ENCODE data around the gene SLBP.

The SLBP gene

GRCh38 chr4:1726146-1726934 is 14.2 kb upstream of the SLBP start:
- peak; percentile 79 for DNase-seq (ENCODE audit: low read depth)

DNA sequence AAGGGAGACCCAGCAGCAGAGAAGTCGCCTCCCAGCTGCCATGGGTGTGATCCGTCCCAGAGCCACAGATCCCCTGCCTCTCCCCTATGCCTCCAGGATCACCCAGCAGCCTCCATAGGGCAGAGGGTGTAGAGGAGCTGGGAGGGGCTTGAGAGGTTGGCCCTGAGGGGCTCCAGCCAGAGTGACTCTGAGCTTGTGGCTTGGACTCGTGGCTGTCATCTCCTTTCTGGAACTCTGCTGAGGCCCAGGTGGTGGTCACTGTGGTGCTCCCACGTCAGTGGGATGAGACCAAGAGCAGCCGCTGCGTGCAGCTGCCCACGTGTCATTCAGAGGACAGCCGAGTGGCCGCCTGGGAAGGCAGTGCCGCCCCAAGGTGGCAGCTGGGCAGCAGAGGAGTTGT is 13.4 kb upstream of the SLBP start:
- DNase-seq (ENCODE audit: low read depth) = no peak

- DNase-seq (ENCODE audit: low read depth) = no peak
These were observed 11.1 kb upstream of the SLBP start for GRCh38 chr4:1723131-1723801.

- DNase-seq (ENCODE audit: low read depth) = no peak
These were observed 10.5 kb upstream of the SLBP start for GRCh38 chr4:1722551-1723118.

GRCh38 chr4:1721666-1722550 is 9.8 kb upstream of the SLBP start:
- DNase-seq (ENCODE audit: low read depth) = no peak

GRCh38 chr4:1721003-1721665 is 9.0 kb upstream of the SLBP start, which contains the start of the genes TACC3 and TMEM129:
Gene TACC3 (plus strand): TSS chr4:1721521. CDS start chr4:1723422, 1,901 bp downstream.
Gene TMEM129 (minus strand): TSS chr4:1721323. CDS start chr4:1720837, 486 bp downstream.
- DNase-seq (ENCODE audit: low read depth) = peak; percentile 92

- DNase-seq (ENCODE audit: low read depth) = no peak
These were observed 8.3 kb upstream of the SLBP start for GRCh38 chr4:1720163-1720983.

DNA sequence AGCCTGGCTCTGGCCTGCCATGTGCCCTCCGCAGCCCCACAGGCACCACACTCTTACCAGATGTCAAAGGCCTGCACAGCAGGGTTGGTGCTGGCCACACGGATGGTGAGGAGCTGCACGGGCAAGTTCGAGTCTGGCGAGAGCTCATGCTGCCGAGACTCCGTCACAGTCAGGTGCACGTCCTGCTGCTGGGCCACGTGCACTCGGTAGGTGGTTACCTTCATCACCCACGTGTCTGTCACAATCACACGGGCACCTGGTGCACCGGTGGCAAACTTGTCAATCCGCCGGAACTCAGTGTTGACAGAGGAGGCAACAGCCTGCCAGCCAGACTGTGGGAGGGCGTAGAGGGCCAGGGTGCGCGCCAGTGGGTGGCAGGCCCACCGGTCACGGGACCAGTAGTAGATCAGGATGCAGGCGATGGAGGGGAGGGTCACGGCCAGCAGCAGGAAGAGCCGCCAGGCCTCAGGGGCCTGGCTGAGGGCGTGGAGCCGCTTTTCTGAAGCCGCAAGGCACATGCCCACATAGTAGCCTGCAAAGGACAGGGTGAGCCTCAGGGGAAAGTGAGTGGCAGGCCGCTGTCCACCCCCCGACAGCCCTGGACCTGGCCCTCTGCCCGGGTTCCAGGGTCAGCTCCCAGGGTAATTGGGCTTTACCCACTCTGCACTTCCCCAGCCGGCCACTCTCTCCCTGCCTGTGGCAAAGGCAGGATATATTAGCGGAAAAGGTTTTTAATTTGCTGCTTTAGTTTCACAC is 6.2 kb upstream of the SLBP start:
- no peak for DNase-seq (ENCODE audit: low read depth)

DNA sequence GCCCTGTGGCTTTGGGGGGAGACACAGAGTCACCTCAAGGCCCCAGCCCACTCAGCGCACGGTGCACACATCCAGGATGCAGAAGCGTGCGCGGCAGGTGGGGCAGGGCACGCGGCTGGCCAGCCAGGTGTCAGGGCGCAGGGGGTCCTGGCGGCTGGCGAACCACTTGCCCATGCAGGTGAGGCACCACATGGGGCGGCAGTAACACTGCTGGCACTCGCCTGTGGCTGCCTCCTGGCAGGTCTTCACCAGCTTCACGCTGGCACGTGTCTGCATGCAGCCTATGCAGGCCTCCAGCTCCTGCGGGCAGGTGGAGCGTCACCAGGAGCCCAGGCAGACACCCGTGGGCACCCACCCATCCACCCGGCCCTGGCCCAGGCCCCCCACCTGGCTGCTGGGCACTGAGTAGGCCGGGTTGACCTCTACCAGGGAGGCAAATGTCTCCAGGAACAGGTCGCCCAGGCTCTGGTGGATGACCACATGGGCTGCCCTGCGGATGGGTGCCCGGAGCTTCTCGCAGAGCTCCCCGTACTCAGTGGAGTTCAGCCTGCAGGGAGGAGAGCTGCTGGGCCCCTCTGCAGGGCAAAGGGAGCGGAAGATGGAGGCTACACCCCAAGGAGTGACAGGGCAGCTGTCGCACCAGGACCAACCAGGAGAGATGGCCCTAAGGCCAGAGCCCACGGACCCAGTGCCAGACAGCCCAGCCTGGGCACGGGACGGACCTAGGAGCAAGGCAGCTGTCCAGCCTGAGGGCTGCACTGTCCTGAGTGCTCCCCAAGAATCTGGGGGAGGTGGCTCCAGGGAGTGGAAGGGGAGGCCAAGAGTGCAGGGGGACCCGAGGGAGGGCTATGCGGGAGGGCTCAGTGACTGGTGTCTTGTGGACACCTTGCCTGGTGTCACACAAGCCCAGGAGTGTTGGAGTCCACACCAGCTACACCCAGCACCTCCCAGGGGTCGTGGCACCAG is 5.3 kb upstream of the SLBP start:
- no peak for DNase-seq (ENCODE audit: low read depth)

DNA sequence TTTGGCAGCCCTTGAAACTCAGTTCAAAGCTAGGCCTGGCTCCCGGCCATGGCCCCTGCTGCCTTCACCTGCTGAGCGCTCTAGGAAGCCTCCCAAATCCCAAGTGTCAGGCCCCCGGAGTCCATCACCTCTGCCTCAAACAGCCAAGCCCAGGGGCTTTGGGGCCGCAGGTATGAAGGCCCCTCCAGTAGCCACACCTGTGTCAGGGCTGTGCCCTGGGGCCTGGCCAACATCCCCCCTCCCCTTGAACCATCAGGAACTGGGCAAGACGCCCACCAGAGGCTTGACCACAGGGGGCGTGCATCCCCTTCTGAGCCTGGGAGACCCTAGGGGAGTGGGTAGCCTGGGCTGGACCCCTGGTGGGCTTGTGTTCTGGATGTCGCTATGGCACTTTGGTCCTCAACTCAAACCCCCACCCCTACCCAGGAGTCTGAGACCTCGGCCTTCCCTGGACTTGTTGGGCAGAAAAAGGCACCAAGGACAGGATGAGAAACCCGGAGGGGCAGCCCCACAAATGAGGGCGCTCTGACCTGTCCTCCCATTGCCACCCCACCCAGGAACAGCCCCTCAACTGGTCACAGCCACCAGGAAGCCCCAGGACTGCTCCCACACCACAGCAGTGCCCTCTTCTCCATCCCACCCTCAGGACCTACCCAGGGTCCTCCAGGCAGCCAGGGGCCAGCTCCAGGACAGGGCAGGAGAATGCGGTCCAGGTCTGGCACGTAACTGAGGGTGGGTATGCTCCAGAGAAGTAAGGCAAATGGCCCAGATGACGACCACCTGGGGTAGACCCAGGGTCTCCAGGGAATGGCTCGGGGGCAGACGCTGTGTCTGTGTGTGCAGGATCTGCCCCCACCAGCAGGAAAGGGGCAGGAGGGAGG is 4.2 kb upstream of the SLBP start:
- DNase-seq (ENCODE audit: low read depth) = no peak

DNA sequence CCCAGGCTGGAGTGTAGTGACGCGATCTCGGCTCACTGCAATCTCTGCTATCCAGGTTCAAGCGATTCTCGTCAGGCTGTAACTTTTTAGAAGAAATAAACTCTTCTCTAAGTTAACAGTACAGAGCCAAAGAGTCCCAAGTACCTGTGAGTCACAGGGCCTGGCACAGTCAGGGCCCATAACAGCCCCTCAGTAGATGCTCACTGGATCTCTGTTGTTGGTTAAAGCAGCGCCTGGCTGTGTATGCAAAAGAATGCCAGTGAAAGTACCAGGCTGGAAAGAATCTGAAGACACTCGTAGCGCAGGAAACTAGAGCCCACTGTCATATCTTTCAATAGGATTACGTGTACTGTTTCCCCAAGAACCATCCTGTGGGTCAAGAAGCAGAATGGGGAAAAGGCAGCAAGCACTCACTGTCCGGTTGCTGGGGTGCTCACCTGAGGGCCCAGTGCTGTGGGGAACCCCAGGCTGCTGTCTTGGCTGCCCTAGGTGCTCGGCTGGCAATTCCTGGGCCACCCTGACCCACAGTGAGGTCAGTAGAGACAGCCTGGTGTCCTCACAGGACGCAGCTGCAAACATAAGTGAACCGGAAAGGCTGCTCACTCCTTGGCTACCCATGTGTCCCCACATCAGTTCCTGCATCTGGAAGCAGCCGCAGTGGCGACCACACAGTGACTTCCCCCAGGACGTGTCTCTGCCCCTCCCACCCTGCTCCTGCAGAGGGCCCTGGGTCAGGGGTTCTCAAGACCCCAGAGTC is 3.1 kb upstream of the SLBP start:
- DNase-seq (ENCODE audit: low read depth) = no peak

DNA sequence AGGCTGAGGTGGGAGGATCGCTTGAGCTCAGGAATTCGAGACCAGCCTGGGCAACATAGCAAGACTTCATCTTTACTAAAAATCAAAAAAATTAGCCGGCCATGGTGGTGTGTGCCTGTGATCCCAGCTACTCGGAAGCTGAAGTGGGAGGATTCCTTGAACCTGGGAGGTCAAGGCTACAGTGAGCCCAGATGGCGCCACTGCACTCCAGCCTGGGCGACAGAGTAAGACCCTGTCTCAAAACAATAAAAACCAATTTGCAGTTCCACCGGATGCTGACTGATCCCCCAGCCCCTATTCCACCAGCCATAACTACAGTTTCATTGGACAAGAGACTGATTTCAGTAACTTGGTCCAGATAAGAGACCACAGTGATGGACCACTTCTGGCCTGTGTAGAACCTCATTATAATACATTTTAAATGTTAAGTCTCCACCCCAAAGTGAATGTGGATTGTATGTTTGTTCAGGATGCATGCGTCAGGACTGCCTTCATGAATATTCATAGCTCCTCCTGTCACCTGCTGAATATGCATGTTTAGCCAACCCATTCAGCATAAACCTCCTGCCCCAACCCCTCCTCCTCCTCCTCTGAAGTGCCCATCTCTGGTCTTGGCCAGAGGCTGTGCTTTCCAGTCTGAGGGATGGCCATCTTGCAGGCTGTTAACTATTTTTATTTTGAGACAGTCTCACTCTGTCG is 2.3 kb upstream of the SLBP start:
- no peak for DNase-seq (ENCODE audit: low read depth)

DNA sequence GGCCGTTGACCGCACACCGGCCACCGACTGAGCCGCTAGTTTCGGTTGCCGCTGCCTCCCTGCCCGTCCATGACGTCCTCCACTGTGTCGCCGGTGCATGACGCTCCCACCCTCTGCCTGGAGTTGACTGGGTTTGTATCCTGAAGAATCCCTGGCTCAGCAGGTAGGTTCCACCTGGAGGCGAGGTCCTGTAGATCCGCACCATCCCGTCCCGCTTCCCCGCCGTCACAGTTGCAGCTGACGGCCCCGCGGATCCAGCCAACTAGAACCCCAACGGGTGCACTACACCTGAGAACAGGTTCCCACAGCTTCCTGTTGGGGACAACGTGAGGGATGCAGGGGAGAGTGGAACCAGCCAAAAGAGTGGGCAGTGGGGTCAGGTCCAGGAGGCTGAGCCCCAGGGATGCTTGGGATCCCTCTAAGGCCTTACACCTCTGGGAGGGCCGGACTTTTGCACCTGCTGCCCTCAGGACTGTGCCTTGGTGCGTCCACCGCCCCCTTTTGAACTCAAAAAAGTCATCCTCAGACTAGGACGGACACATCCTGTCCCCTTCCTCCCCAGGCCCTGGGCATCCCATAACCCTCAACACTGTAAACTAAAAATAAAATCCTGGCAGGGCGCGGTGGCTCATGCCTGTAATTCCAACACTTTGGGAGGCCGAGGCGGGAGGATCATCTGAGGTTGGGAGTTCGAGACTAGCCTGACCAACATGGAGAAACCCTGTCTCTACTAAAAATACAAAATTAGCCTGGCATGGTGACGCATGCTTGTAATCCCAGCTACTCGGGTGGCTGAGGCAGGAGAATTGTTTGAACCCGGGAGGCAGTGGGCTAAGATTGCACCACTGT is 1.1 kb upstream of the SLBP start:
- DNase-seq (ENCODE audit: low read depth) = no peak

GRCh38 chr4:1711571-1712215 is 426 bp downstream of the SLBP start:
- DNase-seq (ENCODE audit: low read depth) = no peak

GRCh38 chr4:1711055-1711570 is 1.0 kb downstream of the SLBP start:
- no peak for DNase-seq (ENCODE audit: low read depth)

All from activated T-helper 1 cell treated with Interleukin-2 at 50 U/mL for 16 hours (primary cell).